ENCODE results near the gene NMNAT2. TPM values are rescaled to one million over a fixed set of nuclear protein-coding genes. Genes with fewer than 3 reads are reported as not detected.

The NMNAT2 gene
- total RNA-seq, 1 experiment from 2014 or later, result 11.4 TPM

DNA sequence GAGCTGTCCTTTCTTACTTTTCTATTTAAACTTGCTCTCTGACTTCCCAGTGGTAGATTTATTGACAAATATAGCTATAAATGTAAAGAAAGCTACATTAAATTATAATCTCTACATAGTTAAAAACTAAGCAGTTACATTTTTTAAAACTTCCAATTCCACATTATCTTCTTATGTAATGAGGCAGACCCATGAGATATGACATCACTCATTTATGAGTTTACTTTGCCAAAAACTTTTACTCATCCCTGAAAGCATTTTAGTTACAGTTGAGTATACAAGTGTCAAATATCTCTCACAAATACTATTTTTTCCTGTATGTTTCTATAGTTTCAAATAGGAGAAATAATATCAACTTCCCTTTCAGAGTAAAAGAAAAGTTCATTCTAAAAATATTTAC, 3.8 kb downstream of the NMNAT2 start:
- H4K20me1 ChIP-seq (ENCODE audit: control insufficient read depth, insufficient read depth, insufficient read length), result no peaks in the 10 kb centered on the region
- H3K4me1 ChIP-seq (ENCODE audit: insufficient read depth, low read length), result peaks cover 5% of the 10 kb centered on the region; the same call in 1 of the 2 replicates
- no peak overlapping the region for H3K4me2 ChIP-seq (ENCODE audit: insufficient read depth, insufficient read length, low read length)
- DNase-seq, result no peak
- H3K27me3 ChIP-seq (ENCODE audit: insufficient read depth, low read length), result no peaks in the 10 kb centered on the region; the same call in 1 of the 2 replicates
- H2BK5ac ChIP-seq (ENCODE audit: insufficient read length, low read length), result no peak overlapping the region
- H4K5ac ChIP-seq (ENCODE audit: insufficient read length, low read depth, low read length), result no peak overlapping the region
- H3K14ac ChIP-seq (ENCODE audit: insufficient read depth, low read length), result no peak overlapping the region
- no peaks in the 10 kb centered on the region for H3K79me1 ChIP-seq (ENCODE audit: insufficient read depth, low read depth, low read length, poor library complexity, severe bottlenecking)
- H3K27ac ChIP-seq (ENCODE audit: insufficient read length, low read depth, low read length), result no peak overlapping the region
- Mint-ChIP-seq H3K4me1 (peaks cover 31 to 32% of the 10 kb centered on the region in 2 experiments), H3K4me3 (no peak overlapping the region), H3K27ac (no peak overlapping the region), H3K9me3 (peaks cover 0 to 3% of the 10 kb centered on the region in 2 experiments; a peak in 1 of 5 replicates), H3K36me3 (ENCODE audit: insufficient read depth in 1 of 3, low read depth in 3 of 3) (peaks cover 0 to 4% (median 0%) of the 10 kb centered on the region in 3 experiments; a peak in 2 of 7 replicates), H3K27me3 (ENCODE audit: low read depth) (peaks cover 36% of the 10 kb centered on the region)
- H4K8ac ChIP-seq (replicated peaks; ENCODE audit: insufficient read length, low read depth, low read length), result no peak overlapping the region
- no peak overlapping the region for H3K9ac ChIP-seq (ENCODE audit: extremely low read depth, insufficient read length, low read length)
- no peak overlapping the region for H3T11ph ChIP-seq (ENCODE audit: low read length)
- no peak overlapping the region for H3K18ac ChIP-seq (ENCODE audit: insufficient read length, low read depth, low read length)
- no peak overlapping the region for H3K23ac ChIP-seq (ENCODE audit: insufficient read length, low read depth, low read length)
- no peaks in the 10 kb centered on the region for H3K9me3 ChIP-seq (ENCODE audit: control insufficient read depth, low read depth, low read length)
- H2AFZ ChIP-seq (ENCODE audit: low read length), result no peak overlapping the region
- H3K56ac ChIP-seq (ENCODE audit: insufficient read length, low read depth, low read length), result no peak overlapping the region
- peaks cover 14% of the 10 kb centered on the region for H3K23me2 ChIP-seq (ENCODE audit: insufficient read length, low read depth, low read length, poor library complexity, severe bottlenecking)
- no peak overlapping the region for H2BK15ac ChIP-seq (ENCODE audit: low read depth, low read length)
- no peak overlapping the region for H4K91ac ChIP-seq (ENCODE audit: insufficient read length, low read depth, low read length)
- H2AK5ac ChIP-seq (ENCODE audit: insufficient read length, low read length), result no peak overlapping the region
- no peak overlapping the region for H3K4ac ChIP-seq (ENCODE audit: low read depth, low read length)
- H2BK120ac ChIP-seq (ENCODE audit: low read depth, low read length, poor library complexity, severe bottlenecking), result no peak overlapping the region
- TF ChIP-seq, protein P1, sequence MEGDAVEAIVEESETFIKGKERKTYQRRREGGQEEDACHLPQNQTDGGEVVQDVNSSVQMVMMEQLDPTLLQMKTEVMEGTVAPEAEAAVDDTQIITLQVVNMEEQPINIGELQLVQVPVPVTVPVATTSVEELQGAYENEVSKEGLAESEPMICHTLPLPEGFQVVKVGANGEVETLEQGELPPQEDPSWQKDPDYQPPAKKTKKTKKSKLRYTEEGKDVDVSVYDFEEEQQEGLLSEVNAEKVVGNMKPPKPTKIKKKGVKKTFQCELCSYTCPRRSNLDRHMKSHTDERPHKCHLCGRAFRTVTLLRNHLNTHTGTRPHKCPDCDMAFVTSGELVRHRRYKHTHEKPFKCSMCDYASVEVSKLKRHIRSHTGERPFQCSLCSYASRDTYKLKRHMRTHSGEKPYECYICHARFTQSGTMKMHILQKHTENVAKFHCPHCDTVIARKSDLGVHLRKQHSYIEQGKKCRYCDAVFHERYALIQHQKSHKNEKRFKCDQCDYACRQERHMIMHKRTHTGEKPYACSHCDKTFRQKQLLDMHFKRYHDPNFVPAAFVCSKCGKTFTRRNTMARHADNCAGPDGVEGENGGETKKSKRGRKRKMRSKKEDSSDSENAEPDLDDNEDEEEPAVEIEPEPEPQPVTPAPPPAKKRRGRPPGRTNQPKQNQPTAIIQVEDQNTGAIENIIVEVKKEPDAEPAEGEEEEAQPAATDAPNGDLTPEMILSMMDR (conservative IDR thresholded peaks at IDR 0.05), result no peak
- no peak overlapping the region for H2BK12ac ChIP-seq (ENCODE audit: insufficient read length, low read depth, low read length)
- no peaks in the 10 kb centered on the region for H3K79me2 ChIP-seq (ENCODE audit: insufficient read depth, low read length)
- no peak overlapping the region for H2BK20ac ChIP-seq (ENCODE audit: low read depth, low read length, poor library complexity, severe bottlenecking)
